Fibroblast of lung (primary cell): ENCODE measurements around the gene MPDZ.

Experiments
- CTCF ChIP-seq, 2 donors: IDR thresholded peaks in 1 of 2; conservative IDR thresholded peaks in 1 of 2; 1 replicate in 1 of 2; 2 replicates in 1 of 2; pipeline ENCODE4 v1.5.1; 2011 to 2012; ENCODE audit warnings: low read length in 2 of 2, control low read depth in 1 of 2, inconsistent platforms in 1 of 2, low read depth in 1 of 2, mild to moderate bottlenecking in 1 of 2
- EZH2 ChIP-seq: IDR thresholded peaks from 2 replicates; pipeline ENCODE4 v1.5.1; 2012; ENCODE audit warnings: low read length, control low read depth, mild to moderate bottlenecking; ENCODE audit errors: missing control alignments

- no peak for TF ChIP-seq CTCF (conservative IDR thresholded peaks at IDR 0.05 in 1 of 2, IDR thresholded peaks at IDR 0.05 in 1 of 2; ENCODE audit: low read depth in 1 of 2, low read length in 2 of 2)
- TF ChIP-seq EZH2 = no peak
Measured at GRCh38 chr9:13122756-13123369, 156.6 kb downstream of the MPDZ start.
